Measurements from ENCODE around the gene ANKRD33B. TPM values are rescaled to one million over a fixed set of nuclear protein-coding genes. Genes with fewer than 3 reads are reported as not detected.
A peak's percentile ranks its signal among the peaks of the same experiment; 100 is the strongest.

ANKRD33B gene
- total and polyA plus RNA-seq, 9 of the 15 experiments (the other 6 are each of a cell fraction or from before 2014, with no cell fraction given): 0.10 to 1.7 (median 0.40) TPM

GRCh38 chr5:10595672-10596309, 31.9 kb downstream of the ANKRD33B start (continued):
- TF ChIP-seq PHF20 (IDR thresholded peaks at IDR 0.05; ENCODE audit: partially characterized antibody): peak; percentile 15
- TF ChIP-seq ZNF175 (CRISPR knock-in tag; IDR thresholded peaks at IDR 0.05; ENCODE audit: low read depth): peak; percentile 74; the same call in 1 of the 2 replicates
- no peak for TF ChIP-seq SP1 (CRISPR knock-in tag; IDR thresholded peaks at IDR 0.05)
- no peak for TF ChIP-seq MXI1 (IDR thresholded peaks at IDR 0.05; ENCODE audit: low read depth, low read length)
- 0 out of 2 replicates have a peak, but pooled peaks have one; percentile 23 for TF ChIP-seq ETV1 (tag; conservative IDR thresholded peaks at IDR 0.05; ENCODE audit: low read depth)
- TF ChIP-seq ZBTB17 (CRISPR knock-in tag; IDR thresholded peaks at IDR 0.05): 0 out of 2 replicates have a peak, but pooled peaks have one; percentile 48
- no peak for TF ChIP-seq NFIC (IDR thresholded peaks at IDR 0.05)
- no peak for TF ChIP-seq CLOCK (CRISPR knock-in tag; IDR thresholded peaks at IDR 0.05; ENCODE audit: borderline replicate concordance)
- no peak for TF ChIP-seq ZNF146 (CRISPR knock-in tag; IDR thresholded peaks at IDR 0.05; ENCODE audit: unreplicated experiment)
- no peak for TF ChIP-seq ARHGAP35 (IDR thresholded peaks at IDR 0.05; ENCODE audit: partially characterized antibody)
- TF ChIP-seq JUN (IDR thresholded peaks at IDR 0.05; ENCODE audit: borderline replicate concordance, low read depth, low read length): peak; percentile 88
- no peak for TF ChIP-seq JUN (CRISPR knock-in tag; IDR thresholded peaks at IDR 0.05; ENCODE audit: borderline replicate concordance)
- no peak for TF ChIP-seq CREB1 (IDR thresholded peaks at IDR 0.05)
- no peak for TF ChIP-seq CREB1 (CRISPR knock-in tag; IDR thresholded peaks at IDR 0.05)
- TF ChIP-seq ZNF589 (CRISPR knock-in tag; IDR thresholded peaks at IDR 0.05; ENCODE audit: low read depth): peak; percentile 59; the same call in 1 of the 2 replicates
- no peak for TF ChIP-seq SAP30 (IDR thresholded peaks at IDR 0.05; ENCODE audit: borderline replicate concordance, insufficient read depth, low read depth, low read length, poor library complexity, severe bottlenecking)
- no peak for TF ChIP-seq HES1 (IDR thresholded peaks at IDR 0.05; ENCODE audit: low read depth)
- peak; percentile 92 for TF ChIP-seq FOSL1 (tag; conservative IDR thresholded peaks at IDR 0.05)
- TF ChIP-seq PTRF (tag; IDR thresholded peaks at IDR 0.05): peak; percentile 21; the same call in 1 of the 2 replicates
- TF ChIP-seq E4F1 (CRISPR knock-in tag; IDR thresholded peaks at IDR 0.05; ENCODE audit: borderline replicate concordance): no peak
- TF ChIP-seq RNF2 (IDR thresholded peaks at IDR 0.05): no peak
- TF ChIP-seq HLTF (IDR thresholded peaks at IDR 0.05): no peak
- no peak for TF ChIP-seq CAMTA2 (CRISPR knock-in tag; conservative IDR thresholded peaks at IDR 0.05)
- no peak for TF ChIP-seq DNMT1 (IDR thresholded peaks at IDR 0.05)
- TF ChIP-seq TAF1 (IDR thresholded peaks at IDR 0.05; ENCODE audit: control insufficient read depth, extremely low read depth, insufficient read depth, low read length, severe bottlenecking): no peak

Measured in K562 (cell line).